GM19328 (cell line): ENCODE data around the gene CNMD.
"Not testable (repeated sequence)": the region's sequence is repeated elsewhere in the genome, so short reads cannot be mapped to it uniquely, and the experiment has no call there.

Source experiments
- ATAC-seq: cut with Tn5 transposase; IDR thresholded peaks from one replicate; pipeline ENCODE4 v1.9.1; 2021; ENCODE audit warnings: mild to moderate bottlenecking, moderate library complexity; ENCODE audit not compliant: unreplicated experiment

The CNMD gene

DNA sequence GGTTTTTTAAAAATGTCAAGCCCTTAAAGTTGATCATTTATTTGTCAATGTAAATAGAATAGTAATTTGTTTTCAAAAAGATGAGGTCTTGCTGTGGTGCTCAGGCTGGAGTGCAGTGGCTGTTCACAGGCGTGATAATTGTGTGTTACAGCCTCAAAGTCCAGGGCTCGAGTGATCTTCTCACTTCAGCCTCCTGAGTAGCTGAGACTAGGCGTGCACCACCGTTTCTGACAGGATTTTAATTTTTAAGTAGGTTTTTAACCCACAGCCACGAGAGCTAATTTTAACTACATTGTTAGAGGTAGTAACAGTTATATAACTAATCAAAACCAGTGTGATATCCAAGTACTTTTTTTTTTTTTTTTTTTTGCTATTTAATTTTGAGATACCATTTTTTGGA is 43.1 kb downstream of the CNMD start:
- no peak for ATAC-seq

GRCh38 chr13:52695856-52696255 is 43.8 kb downstream of the CNMD start:
- ATAC-seq = peak; percentile 51

DNA sequence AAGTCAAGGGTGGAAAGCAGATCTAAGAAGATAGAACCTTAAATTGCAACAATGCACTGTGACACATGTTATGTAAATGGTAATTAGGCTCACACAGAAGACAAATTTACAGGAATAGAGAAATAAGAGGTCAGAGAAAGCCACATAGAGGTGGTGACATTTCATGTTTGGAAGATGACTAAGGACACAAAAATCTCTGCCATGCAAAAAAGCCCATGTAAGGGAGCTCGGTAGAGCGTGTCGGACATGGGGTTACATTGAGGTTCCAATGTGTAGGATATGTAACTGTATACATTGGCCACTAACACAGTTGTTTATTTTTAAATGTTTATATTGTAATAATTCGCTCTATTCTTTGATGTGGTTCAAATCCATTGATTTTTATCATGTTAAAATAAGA is 53.2 kb downstream of the CNMD start:
- no peak for ATAC-seq

GRCh38 chr13:52685806-52686205 is 53.8 kb downstream of the CNMD start:
- not testable (repeated sequence) for ATAC-seq

DNA sequence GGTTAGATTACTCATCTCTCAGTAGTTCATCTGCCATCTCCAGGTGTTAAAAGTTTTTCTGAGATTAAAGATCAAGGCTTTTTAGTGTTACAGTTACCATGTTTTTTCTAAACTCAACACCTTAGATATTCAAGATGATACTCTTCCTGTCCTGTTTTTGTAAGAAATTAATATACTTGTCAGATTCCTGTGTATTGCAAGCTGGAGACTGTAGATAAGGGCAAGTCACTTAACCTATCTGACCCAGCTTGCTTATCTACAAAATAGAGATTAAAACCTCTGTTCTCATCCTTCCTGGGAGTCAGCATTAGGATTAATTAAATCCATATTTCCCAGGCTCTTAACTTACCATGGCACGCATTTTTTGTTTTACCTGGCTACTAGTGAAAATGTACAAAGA is 61.8 kb downstream of the CNMD start:
- ATAC-seq = no peak

- ATAC-seq = no peak
Measured at GRCh38 chr13:52673465-52673864, 66.2 kb downstream of the CNMD start.

GRCh38 chr13:52670726-52671125 is 68.9 kb downstream of the CNMD start:
- no peak for ATAC-seq

DNA sequence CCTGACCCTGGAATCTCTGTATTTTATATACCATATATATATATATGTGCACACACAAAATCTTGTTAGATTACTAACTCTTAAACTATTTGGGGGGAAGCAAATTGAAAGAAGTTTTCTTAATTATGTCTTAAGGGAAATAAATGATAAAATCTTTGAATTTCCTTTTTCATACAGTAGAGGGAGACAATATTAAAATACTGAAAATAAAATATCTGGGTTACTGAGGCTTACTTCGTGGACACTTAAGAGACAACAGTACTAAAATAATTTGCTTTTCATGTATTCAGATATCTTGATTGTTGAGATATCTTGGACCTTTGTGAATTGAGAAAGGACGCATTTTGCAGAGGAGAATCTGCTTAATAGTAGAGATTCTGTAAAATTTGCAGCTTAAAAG is 69.9 kb downstream of the CNMD start:
- ATAC-seq = no peak

- ATAC-seq = no peak
Measured at GRCh38 chr13:52665325-52665724, 74.3 kb downstream of the CNMD start.

DNA sequence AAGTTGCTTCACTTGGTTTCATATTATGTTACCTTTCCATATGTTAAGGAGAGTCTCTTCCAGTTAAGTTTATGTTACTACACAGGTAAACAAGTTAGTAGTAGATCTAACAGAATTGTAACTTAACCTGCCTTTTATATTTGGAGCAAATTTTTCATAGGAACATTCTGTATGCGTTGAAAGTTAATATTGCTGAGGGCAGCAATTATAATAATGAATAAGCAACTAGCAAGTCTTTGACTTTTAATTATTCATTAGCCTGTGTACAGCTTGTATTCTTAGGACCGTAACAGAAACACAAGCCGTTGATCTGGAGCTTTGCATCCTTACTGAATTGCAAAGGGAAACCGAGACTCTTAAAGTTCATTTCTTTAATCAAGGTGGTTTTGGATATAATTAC is 75.3 kb downstream of the CNMD start:
- no peak for ATAC-seq

DNA sequence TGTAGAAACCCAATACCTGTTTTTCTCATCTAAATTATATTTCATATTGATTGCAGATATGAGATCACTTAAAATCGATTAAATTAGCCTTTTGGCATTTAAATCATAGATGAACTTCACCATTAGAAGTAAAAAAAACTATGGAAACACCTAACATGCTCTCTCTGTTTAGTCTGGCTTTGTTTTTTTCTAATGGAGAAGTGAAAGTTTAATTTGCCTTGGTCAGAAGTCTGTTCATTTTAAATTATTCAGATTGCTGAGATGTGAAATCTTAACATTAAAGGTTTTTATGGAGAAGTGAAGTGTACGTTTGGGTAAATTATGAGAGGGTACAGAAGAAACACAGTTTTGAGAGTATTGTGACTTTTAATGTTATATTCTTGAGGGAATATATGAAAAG is 80.3 kb downstream of the CNMD start:
- ATAC-seq = no peak
